Activated CD4-positive, alpha-beta T cell treated with anti-CD3 and anti-CD28 coated beads for 4 hours (primary cell): ENCODE results near the gene PRDM10.
"Not testable (repeated sequence)": the region's sequence is repeated elsewhere in the genome, so short reads cannot be mapped to it uniquely, and the experiment has no call there.

ENCODE experiments used
- DNase-seq, 2 donors: peaks; one replicate each; pipeline ENCODE4 v3.0.0-alpha.2; 2020

The PRDM10 gene

DNA sequence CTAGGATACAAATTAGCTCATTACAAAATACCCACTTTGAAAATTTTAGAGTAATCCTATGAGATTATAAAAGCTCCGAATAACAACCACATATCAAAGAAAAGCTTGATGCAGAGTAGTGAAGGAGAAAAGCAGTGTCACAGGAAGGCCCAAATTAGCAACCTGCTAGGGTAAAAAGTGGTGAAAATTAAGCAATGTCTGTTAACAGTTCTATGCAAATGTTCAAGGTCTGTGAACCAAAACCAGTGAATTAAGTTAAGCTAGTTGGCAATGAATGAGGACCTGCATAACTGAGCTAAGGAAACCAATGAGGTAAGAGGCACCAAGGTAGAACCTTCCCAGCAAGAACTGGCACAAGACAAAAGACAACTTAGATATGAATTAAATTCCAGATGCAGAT, 29.6 kb downstream of the PRDM10 start:
- DNase-seq = no peak

- no peak for DNase-seq
These were observed 30.0 kb downstream of the PRDM10 start for GRCh38 chr11:129972611-129973010.

- not testable (repeated sequence) for DNase-seq
These were observed 30.8 kb downstream of the PRDM10 start for GRCh38 chr11:129971856-129972255.

GRCh38 chr11:129969920-129970319, 32.7 kb downstream of the PRDM10 start:
- DNase-seq = no peak

DNA sequence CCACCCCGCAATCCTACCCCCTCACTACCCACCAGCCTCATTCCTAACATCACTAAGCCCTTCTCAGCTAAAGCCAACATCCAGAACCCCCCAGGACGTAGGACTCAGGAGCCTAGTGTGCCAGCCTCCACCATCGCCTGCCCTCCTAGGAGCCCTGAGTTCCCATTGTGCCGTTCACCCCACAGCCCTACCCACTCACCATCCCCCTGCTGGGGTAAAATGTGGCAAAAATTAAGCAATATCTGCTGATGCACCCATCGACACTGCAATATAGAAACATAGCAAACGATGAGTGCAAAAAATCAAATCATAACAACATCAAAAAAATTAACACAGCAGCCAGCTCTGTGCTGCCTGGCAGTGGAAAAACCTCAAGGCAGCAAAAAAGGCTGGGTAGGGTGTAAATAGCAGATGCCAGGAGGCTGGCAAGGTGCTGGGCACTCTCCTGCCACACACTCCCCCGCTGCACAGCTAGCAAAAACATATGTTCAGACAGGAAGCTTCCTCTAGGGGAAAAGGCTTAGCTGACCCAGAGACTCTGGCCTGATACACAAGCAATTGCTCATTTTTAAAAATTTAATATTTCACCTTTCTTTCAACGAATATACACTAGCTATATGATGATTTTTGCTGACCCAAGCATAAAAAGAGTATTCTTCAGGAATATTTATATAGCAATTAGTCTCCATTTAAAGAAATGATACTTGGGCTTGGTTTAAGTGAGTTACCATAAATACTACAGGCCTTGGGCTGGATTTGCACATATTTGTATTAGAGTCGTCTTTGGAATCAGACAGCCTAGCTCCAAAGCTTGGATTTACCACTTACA, 33.8 kb downstream of the PRDM10 start:
- DNase-seq = no peak

DNA sequence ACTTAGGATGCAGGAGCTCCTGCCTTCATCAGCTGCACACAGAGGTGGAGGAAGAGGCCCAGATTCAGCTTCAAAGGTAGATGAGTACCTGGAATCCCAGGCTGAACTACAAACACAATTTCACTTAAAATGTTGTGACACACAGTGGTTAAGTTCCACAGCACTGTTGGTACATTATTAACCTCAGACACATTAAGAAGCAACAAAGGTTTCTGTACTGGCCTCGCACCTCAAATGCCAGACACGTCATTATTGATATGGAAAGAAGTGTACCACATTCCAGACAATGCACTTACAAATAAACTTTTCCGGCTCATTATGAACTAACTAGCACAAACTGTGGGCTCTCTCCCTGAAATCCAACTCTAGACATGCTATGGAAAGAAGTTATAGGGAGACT, 34.6 kb downstream of the PRDM10 start:
- no peak for DNase-seq

DNA sequence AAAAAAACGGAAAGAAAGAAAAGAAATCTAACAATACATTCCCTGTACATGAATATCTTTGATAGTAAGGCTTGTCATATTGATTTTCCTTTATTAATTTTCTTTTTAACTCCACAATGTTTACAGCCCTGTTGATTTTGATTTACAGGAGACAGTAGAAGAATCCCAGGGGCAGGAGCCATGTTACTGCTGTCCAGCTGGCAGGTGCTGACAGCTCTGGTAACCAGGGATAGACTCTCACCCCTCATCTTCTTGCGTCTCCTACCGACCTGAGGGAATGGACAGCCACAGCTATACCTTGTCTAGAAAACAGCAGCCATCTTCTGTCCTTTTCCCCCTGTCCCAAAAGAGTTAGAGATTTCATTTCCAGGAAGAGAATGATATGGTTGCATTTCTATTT, 37.4 kb downstream of the PRDM10 start:
- DNase-seq = no peak

GRCh38 chr11:129960216-129961214, 42.1 kb downstream of the PRDM10 start:
- no peak for DNase-seq

DNA sequence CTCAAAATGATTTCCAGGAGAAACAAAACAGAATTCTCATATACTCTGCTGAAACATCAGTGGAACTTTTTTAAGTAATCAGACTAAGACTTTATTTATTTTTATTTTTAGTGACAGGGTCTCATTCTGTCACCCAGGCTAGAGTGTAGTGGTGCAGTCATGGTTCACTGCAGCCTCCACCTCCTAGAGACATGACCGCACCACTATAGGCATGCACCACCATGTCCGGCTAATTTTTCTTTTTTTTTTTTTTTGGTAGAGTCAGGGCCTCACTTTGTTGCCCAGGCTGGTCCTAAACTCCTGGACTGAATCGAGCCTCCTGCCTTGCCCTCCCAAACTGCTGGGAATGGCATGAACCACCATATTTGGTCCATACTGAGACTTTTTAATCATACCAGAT, 42.9 kb downstream of the PRDM10 start:
- no peak for DNase-seq

GRCh38 chr11:129955282-129955681, 47.4 kb downstream of the PRDM10 start:
- no peak for DNase-seq

GRCh38 chr11:129954703-129955102, 47.9 kb downstream of the PRDM10 start:
- DNase-seq = not testable (repeated sequence)

GRCh38 chr11:129951866-129952262, 50.8 kb downstream of the PRDM10 start:
- DNase-seq = no peak

GRCh38 chr11:129951201-129951865, 51.3 kb downstream of the PRDM10 start:
- no peak for DNase-seq

GRCh38 chr11:129950101-129951091, 52.2 kb downstream of the PRDM10 start:
- DNase-seq = no peak

GRCh38 chr11:129948926-129949466, 53.6 kb downstream of the PRDM10 start:
- DNase-seq = no peak

DNA sequence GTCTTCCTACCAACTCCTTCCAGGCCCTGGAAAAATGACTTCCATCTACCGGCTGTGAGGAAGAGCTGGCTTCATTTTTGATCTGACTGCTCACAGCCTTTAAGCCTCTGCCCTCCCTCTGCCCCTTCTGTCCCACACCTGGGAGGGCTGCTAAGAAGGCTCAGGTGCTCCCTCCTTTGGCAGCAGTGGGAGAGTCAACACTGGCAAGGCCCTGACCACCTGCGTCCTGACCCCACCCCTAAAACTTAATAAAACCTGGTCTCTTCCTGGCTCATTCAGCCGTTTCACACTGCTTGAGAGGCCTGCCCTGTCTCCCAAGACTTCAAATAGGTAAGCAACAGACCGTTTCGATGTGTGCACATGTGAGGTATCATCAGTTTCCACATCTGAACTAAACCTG, 55.2 kb downstream of the PRDM10 start:
- DNase-seq = no peak

DNA sequence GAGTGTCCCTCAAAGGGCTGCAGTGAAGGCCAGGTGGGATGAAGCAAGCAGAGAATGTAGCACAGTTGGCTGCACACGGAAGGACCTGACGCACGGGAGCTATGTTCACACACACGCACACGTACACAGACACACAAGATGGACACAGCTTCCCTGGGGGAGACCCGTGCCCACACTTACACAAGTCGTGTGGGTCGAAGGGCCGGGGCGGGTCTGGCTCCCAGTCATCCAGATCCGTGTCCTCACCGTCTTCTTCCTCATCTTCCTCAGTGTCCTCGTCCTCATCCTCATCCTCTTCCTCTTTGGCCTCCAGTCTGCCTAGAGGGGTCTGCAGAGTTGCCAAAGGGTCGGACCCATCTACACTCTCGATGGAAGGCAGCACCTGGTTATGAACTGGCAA, 55.7 kb downstream of the PRDM10 start:
- no peak for DNase-seq

- DNase-seq = no peak
These were observed 56.4 kb downstream of the PRDM10 start for GRCh38 chr11:129946256-129946655.

GRCh38 chr11:129945373-129945772, 57.3 kb downstream of the PRDM10 start:
- no peak for DNase-seq

DNA sequence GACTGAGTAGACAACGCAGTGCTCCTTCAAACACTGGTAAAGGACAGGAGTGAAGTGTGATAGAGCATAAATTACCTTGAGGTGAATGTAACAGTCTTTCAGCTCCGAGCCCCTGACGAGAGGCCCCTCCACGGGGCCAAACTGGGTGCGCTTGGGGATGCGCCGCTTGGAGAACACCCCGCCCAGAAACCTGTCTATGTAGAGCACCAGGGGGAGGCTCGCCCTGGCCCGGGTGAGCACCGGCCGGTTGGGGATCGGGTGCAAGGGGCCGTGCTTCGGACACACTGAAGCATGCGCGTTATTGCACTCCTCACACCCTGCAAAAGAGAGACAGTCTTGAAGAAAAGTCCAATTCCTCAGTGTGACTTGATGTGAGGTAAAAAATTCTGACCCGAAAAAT, 57.9 kb downstream of the PRDM10 start:
- DNase-seq = no peak

GRCh38 chr11:129943036-129943435, 59.6 kb downstream of the PRDM10 start:
- no peak for DNase-seq

GRCh38 chr11:129939510-129939909, 63.1 kb downstream of the PRDM10 start:
- DNase-seq = no peak
